HuH-7 (cell line): ENCODE data around the gene CEACAM7.
"Not testable (repeated sequence)": the region's sequence is repeated elsewhere in the genome, so short reads cannot be mapped to it uniquely, and the experiment has no call there.

ENCODE experiments used
- DNase-seq: peaks from one replicate; pipeline ENCODE4 v3.0.0; 2011; ENCODE audit warnings: low spot score

The CEACAM7 gene

DNA sequence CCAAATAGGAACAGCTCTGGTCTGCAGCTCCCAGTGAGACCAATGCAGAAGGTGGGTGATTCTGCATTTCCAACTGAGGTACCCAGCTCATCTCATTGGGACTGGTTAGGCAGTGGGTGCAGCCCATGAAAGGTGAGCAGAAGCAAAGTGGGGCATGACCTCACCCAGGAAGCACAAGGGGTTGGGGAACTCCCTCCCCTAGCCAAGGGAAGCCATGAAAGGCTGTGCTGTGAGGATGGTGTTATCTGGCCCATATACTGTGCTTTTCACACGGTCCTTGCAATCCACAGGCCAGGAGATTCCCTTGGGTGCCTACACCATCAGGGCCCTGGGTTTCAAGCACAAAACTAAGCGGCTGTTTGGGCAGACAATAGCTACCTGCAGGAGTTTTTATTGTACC is 31.3 kb downstream of the CEACAM7 start:
- DNase-seq = not testable (repeated sequence)

GRCh38 chr19:41652250-41652649 is 35.8 kb downstream of the CEACAM7 start:
- no peak for DNase-seq

DNA sequence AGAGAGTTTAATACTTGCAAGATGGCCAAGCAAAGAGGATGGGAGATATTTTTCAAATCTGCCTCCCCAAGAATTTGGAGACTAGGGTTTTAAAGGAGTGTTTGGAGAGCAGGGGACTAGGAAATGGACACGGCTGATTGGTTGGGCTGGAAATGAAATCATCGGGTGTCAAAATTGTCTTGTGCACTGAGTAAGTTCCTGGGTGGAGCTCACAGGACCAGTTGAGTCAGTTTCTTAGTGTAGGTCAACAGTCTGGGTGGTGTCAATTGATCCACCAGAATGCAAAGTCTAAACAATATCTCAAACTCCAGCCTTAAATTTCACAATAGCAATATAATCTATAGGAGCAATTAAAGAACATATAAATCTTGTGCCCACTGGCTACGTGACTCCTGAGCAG is 38.2 kb downstream of the CEACAM7 start:
- DNase-seq = no peak

GRCh38 chr19:41646589-41647204 is 41.4 kb downstream of the CEACAM7 start:
- peak; percentile 39 for DNase-seq

DNA sequence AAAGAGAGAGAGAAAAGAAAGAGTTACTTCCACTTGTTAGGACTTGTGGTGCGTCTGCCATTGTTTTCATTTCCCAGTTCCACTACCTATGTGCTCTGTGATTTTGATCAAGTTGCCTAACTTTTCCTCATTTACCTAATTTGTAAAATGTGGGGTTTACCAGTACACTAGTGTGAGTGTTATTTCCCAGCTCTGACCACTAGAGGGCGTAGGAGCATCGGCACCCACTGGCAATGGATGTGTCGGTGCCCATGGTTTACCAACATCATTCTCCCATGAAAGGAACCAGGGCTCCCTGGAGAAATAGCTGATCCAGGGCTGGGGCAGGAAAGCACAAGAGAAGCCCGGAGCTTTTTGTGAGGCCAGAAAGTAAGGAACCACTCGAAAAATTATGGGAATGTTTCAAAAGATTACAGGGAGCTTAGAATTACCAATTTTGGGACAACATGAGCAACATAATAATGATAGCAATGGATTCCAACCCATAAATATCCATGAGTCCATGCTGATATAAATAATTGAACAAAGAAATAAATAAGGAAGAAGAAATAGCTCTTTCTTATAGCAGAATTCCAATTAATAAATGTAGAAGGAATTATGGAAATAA is 46.1 kb downstream of the CEACAM7 start:
- DNase-seq = peak; percentile 76

DNA sequence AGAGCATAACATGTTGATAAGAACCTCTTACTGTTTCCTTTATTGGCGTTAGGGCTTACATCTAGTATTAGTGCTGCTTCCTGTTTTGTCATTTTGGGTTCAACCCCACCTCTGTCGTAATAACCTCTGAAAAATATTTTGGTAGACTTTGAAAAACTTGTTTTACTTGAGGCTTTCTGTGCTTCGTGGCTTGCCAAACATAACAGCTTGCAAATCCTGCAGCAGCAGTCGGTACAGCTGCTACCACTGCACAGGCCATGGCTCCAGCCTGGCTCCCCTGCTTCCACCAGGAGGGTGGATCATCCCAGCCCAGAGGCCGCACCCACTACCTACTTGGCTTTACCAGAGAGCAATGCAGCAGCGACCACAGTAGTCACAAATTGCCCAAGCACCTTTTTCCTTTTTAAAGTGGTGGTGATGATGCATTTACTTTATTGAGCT is 49.4 kb downstream of the CEACAM7 start:
- no peak for DNase-seq

DNA sequence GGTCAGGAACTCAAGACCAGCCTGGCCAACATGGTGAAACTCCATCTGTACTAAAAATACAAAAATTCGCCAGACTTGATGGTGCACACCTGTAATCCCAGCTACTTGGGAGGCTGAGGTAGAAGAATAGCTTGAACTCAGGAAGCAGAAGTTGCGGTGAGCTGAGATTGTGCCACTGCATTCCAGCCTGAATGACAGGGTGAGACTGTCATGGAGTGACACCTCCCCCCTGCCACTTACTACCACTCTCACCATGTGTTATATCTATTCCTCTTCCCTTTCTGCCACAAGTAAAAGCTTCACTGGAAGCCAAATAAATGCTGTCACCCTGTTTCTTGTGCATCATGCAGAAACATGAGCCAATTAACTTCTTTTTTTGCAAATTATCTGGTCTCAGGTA is 50.6 kb downstream of the CEACAM7 start:
- no peak for DNase-seq

DNA sequence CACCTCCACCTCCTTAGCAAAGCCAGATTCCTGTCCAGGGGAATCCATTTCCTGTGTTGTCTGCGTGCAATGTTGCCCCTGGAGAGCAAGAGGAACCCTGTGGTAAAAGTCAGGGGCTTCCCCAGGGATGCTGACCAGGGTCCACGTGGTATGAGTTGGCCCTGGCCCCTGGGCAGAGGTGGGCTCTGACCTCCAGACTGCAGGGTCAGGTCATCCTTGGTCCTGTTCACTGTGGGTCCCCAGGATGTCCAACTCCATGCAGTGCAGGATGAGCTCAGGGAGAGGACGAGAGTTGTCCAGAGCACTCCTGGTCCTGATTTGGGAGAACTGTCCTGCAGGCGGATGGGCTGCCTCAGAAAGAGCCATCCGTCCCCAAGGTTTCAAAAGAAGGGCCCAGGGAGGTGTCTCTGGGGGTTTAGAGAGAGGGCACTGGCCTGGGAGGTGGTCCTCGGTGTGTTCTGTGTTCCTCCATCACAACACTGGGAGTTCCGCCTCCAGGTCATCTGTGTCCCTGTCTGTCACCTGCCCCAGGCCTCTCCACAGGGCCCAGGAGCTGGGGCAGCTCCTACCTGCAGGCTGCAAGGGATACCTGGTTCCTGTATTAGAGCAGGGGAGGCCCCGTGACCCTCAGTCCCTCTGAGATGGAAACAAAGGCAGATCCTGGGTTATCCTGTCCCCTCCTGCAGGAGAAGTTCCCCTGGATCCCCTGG is 59.9 kb downstream of the CEACAM7 start:
- no peak for DNase-seq

DNA sequence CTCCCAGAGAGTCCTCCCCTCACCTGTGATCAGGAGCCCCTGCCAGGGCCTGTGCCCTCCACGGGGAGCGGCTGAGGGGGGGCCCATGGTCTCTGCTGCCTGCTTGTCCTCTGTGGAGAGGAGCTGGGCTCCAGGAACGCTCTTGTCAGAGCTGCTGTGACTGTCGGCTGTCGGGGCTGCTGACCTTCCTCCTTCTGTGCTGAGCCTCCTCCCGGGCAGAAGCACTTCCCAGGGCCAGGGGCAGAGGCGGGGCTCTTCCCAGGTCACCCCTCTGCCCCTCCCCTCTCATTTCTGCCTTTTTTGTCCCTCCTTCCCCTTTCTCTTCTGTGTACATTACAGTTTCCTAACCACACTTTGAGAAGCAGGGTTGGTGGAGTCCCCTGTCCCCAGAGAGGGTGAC is 61.2 kb downstream of the CEACAM7 start, which contains the start of gene CEACAM4:
Gene CEACAM4 (minus strand): TSS at position 198 of the 400 bp plus-strand sequence. CDS start 111 bp downstream, at position 87.
- DNase-seq = no peak

DNA sequence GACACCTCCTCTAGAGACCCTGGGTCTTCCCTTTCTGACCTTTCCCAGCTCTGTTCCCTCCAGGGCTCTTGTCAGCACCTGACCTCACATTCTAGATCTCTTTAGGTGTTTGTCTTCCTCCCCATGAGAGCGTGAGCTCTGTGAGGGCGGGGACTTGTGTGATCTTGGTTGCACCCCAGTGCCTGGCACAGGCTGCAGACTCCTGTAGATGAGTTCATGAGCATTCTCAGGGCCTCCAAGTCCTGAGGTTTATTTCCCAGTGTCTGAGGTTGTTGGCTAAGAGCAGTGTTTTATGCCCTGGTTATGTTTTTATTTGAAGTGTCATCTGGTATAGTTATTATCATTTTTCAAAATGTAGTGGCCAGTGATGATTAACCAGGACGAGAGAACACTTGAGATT is 61.8 kb downstream of the CEACAM7 start:
- no peak for DNase-seq

DNA sequence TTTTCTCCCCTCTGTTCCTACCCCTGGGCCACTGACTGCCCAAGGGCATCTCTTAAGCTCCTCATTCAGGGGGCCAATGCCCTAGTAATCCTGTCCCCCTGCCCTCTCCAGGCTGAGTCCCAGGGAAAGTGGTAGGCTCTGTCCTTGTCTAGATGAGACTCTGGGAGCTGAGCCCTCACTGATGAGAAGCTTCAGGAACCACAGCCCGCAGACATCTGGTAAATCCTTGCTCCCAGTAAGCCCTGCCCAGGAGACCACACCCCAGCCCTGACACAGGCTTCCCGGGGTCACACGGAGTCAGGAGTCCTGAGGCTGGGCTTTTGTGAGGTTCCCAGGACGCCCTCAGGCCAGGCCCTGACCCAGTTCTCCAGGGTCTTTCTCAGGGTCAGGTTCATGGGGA is 63.1 kb downstream of the CEACAM7 start:
- DNase-seq = no peak

- no peak for DNase-seq
Measured at GRCh38 chr19:41624515-41624914, 63.6 kb downstream of the CEACAM7 start.

DNA sequence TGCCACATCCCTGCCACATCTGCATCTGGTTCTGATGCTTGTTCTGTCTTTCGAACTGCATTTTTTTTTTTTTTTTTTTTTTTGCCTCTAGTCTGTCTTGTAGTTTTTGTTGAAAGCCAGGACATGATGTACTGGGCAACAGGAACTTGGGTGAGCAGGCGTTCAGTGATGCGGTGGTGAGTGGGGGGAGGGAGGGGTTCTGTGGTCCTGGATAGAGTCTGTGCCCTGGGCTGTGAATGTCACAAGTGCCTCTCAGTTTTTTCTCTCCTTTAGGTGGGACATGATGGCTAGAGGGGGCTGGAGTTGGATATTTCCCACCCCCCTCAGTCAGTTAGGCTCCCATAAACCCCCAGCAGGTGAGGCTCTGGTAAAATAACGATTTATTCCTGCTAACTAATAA is 64.7 kb downstream of the CEACAM7 start:
- DNase-seq = no peak
